ENCODE results near the gene FXYD7.
"Not testable (repeated sequence)": the region's sequence is repeated elsewhere in the genome, so short reads cannot be mapped to it uniquely, and the experiment has no call there.

Gene FXYD7

DNA sequence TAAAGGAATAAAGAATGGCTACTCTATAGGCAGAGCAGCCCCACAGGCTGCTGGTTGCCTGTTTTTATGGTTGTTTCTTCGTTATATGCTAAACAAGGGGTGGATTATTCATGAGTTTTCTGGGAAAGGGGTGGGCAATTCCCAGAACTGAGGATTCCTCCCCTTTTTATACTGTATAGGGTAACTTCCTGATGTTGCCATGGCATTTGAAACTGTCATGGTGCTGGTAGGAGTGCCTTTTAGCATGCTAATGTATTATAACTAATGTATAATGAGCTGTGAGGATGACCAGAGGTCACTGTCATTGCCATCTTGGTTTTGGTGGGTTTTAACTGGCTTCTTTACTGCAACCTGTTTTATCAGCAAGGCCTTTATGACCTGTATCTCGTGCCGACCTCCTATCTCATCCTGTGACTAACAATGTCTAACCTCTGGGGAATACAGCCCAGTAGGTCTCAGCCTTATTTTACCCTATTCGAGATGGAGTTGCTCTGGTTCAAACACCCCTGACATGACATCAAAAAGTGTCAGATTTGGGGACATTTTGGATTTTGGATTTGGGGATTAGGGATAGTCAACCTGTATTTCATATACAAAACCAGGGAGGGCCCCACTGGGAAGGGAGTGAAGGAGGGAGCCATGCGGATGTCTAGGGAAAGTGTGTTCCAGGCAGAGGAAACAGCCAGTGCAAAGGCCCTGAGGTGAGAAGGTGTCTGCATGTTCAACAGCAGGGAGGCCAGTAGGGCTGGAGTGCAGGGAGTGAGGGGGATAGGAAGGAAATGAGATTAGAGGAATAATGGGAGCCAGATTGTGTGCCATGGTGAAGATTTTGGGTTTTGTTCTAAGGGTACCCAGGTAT is 22.4 kb downstream of the FXYD7 start:
- no peak for DNase-seq (ENCODE audit: low spot score)

DNA sequence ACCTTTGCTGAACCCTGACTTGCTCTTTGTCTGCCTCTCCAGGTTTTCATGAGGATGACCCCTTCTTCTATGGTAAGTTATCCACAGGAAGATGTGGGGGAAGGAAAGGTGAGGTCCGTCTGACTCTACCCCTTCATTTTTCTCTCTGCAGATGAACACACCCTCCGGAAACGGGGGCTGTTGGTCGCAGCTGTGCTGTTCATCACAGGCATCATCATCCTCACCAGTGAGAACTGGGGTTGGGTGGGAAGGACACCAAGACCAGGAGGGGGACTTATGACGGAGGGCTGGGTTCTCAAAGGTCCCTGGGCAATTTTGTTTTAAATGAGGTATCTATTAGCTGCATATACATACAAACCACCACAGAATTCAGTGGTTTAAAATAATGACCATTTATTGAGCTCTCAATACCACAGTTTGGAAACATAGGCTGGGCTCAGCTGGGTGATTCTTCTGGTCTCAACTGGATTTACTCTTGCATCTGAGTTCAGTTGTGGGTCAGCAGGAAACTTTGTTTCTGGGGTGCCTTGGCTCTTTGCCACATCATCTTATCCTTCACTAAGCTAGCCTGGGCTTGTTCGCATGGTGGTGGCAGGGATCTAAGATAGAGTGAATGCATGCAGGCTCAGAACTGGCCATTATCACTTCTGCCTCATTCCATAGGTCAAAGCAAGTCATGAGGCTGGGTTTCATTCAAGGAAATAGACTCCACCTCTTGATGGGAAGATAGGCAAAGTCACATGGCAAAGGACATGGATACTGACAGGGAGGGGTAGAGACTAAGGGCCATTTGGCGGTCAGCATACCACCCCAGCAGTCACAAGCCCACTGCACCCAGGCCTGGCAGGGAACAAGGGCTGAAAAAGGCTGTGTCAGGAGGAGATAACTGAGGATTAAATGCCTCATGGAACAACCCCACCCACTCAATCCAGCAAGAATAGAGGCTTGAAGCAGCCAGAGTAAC is 23.3 kb downstream of the FXYD7 start:
- no peak for DNase-seq (ENCODE audit: low spot score)

DNA sequence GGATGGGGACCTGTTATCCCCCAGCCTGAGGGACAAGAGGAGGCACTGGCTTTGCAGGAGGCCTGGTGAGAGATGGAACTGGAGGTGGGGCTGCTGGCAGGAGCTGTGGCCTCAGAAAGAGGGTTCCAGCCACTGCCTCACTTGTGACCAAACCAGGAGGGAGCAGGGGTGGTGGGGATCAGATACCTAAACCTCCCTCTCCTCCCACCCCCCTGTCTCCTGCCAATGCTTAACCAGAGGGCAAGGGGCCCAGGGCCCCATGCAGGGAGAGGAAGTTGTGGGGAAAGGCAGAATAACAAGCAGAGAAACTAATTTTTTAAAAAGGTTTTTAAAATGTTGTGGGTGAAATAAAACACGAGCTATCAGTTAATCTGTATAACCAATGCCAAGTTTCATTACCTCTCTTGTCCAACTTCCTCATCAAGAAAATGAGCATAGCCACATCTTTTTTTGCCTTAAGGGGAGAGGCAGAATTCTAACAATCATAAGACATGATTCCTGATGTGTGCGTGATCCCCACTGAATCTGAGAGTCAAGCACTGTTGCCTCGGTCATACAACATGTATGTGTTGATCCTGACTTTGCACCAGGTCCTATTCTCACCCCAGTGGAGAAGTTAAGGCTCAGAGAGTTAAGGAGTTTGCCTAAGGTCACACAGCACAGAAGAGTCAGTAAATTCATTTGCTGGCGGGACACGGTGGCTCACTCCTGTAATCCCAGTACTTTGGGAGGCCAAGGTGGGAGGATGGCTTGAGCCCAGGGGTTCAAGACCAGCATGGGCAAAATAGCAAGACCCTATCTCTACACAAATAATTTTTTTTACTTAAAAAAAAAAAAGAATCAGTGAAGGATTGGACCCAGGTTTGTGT is 24.4 kb downstream of the FXYD7 start:
- DNase-seq (ENCODE audit: low spot score), result no peak

DNA sequence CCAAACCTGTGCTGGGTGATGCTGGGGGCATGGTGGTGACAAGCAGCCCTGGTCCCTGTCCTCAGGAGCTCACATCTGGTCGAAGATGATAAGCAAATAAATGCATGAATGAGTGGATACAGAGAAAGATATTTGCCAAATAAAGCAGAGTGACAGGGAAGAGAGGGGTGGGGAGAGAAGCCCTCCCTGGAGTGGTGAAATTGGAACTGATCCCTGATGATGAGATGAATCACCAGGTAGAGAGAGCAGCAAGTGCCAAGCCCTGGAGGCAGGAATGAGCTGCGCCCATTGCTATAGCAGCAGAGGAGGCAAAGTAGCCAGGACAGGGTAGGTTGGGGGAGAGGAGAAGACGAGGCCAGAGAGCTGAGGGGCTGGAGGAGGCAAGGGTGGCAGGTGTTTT is 25.1 kb downstream of the FXYD7 start:
- no peak for DNase-seq (ENCODE audit: low spot score)

DNA sequence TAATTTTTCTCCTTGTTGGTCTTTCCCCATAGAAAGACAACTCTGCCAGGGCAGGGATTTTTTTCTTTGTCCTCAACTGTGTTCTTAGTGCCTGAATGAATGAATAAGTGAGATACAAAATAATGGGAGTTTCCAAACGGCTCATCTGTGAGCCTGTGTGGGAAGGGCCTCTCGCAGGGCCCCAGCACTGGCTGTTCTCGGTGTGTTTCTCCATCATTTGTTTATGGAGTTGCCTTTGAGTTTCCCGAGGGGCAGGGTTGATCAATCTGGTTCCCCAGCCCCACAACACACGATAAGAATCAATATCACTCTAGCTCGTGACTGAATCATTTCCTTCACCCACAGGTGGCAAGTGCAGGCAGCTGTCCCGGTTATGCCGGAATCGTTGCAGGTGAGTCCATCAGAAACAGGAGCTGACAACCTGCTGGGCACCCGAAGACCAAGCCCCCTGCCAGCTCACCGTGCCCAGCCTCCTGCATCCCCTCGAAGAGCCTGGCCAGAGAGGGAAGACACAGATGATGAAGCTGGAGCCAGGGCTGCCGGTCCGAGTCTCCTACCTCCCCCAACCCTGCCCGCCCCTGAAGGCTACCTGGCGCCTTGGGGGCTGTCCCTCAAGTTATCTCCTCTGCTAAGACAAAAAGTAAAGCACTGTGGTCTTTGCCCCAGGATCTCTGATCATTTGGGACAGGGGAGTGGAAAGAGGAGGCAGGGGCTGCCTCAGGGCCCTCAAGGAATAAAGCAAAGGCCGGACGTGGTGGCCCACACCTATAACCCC is 26.4 kb downstream of the FXYD7 start:
- no peak for DNase-seq (ENCODE audit: low spot score)

DNA sequence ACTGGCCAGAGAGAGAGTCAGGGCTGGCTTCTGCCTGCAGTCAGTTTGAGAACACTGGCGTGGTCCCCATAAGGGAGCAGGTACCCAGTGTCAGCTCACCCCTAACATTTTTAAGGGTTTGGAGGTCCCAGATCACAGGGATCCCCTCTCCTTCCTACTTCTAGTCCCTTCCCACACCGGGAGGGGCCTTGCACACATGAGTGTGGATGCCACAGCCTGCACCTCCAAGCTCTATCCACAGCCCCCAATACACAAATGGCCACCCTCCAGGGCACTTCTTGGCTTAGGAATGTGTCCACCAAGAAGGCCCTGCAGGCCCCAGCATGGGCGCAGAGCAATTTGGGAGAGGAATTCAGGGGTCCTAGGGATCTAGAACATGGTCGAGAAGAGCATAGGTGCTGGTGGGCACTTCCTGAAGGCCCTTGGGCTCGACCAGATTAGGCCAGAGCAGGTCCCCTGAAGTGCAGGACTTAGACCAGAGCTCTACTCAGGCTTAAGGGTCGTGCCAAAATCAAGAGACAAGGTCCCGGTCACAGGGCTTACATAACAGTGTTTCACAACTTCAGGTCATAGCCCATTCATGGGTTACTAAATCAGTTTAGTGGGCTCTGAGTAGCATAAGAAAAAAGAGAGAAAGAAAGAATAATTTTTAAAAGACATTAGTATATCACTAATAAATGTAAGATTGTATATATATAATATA is 27.5 kb downstream of the FXYD7 start:
- no peak for DNase-seq (ENCODE audit: low spot score)

DNA sequence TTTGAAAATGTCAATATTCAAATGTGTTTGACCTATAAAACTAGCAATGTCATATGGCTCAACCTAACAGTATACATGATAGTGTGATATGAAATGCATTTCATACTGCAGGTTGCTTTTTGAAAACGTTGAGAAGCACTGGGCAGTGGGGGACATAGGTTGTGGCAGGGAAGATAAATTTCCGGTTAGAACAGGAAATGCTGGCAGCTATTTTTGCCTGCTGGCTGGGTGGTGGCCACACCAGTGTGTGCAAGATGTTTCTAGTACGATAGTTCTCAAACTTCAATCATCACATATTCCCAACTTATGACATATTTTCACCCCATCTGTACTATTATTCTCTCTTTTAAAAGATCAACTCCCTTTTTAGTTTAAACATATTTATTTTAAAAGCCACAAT is 28.7 kb downstream of the FXYD7 start:
- no peak for DNase-seq (ENCODE audit: low spot score)

DNA sequence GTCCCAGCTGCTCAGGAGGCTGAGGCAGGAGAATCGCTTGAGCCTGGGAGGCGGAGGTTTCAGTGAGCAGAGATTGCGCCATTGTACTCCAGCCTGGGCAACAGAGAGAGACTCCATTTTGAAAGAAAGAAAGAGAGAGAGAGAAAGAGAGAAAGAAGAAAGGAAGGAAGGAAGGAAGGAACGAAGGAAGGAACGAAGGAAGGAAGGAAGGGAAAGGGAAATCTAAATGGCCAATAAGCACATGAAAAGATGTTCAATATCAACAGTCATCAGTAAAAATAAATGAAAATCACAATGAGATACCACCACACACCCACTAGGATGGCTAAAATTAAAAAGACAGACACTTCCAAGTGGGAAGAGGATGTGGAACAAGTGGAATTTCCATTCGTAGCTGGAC is 31.2 kb downstream of the FXYD7 start:
- no peak for DNase-seq (ENCODE audit: low spot score)

DNA sequence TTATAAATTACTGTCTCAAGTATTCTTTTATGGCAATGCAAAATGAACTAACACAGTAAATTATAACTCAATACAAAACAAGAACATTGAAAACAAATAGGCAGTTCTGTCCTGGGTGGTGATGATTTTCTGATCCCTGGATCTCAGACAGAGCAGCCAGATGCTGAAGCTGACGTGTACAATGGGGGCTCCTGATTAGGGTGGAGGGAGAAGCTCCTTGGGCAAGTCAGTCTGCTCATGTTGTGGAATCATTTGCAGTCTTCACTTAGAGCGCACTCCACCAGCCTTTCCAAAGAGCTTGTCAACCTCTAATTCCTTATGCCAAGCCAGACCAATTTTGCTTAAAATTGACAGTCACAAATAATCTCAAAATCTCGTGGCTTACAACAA is 33.1 kb downstream of the FXYD7 start:
- DNase-seq (ENCODE audit: low spot score), result no peak

DNA sequence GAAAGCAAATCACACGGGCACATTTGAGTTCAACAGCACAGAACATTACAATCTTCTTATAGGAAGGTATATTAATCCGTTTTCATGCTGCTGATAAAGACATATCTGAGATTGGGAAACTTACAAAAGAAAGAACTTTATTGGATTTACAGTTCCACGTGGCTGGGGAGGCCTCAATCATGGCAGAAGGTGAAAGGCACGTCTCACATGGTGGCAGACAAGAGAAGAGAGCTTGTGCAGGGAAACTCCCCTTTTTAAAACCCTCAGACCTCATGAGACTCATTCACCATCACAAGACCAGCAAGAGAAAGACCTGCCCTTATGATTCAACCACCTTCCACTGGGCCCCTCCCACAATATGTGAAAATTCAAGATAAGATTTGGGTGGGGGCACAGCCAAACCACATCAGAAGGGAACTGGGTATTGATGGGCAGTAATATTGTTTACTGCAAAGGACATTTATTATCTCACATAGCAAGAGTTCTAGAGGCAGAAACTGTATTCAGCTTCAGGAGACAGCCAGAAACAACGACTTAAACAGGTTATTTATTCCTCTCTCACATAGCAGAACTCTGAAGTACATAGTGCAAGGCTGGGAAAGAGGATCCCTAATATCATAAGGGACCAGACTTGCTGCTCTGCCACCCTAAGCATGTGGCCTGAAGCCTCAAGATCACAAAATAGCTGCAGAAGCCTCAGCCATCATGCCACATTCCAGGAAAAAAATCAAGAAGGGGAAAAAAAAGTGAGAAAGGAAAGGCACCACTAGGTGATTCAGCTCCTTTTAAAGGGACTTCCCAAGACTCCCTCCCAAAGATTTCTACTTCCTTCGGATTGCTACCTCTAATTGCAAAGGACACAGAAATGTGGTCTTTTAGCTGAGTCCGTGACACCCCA is 34.6 kb downstream of the FXYD7 start:
- DNase-seq (ENCODE audit: low spot score), result no peak

DNA sequence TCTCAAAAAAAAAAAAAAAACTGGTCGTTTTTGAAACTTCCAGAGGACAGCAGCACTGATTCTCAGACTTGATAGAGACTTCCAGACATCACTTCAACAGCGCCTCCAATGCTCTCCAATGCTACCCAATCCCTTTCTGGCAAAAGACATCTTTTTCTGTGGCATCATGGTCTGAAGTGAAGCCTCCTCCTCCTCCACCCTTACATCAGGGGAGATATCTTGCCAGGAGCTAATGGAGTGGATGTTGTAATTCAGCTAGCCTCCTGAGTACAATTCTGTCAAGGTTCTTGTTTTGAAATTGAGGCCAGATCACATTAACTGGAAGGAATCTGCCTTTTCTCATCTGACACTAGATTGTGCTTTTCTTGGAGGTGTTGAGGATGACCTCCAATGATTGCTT is 35.6 kb downstream of the FXYD7 start:
- no peak for DNase-seq (ENCODE audit: low spot score)

DNA sequence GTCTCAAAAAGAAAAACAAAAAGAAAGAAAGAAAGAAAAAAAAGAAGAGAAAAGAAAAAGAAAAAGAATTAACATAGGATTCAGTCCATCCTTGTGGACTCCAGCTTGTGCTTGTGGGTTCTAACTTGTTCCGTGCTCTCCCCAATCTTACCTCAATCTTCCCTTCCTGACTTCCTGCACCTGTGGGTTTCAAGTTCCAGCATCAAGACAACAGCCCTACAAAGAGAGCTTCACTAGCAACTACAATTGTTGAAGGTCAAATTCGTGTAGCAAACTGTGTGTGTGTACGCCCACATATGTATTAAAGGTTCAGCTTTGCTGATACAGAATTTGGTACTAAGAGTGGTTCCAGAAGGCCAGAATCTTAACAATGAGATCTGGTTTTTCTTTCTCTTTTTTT is 36.8 kb downstream of the FXYD7 start:
- DNase-seq (ENCODE audit: low spot score), result no peak

DNA sequence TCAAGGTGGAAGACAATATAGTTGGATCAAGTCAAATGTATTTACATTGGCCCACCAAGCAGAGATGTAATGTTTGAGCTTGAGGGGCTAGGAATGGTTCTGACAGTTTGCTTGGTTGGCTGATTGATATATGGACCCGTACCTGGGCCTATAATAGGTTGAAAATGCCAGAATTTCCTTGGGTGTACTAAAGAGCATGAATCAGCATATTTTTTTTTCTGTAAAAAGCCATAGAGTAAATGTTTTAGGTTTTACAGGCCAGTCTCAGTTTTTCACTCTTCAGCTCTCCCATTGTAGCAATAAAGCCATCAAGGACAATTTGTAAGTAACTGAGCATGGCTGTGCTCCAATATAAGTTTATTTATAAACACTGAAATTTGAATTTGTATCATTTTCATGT is 38.3 kb downstream of the FXYD7 start:
- DNase-seq (ENCODE audit: low spot score), result no peak

DNA sequence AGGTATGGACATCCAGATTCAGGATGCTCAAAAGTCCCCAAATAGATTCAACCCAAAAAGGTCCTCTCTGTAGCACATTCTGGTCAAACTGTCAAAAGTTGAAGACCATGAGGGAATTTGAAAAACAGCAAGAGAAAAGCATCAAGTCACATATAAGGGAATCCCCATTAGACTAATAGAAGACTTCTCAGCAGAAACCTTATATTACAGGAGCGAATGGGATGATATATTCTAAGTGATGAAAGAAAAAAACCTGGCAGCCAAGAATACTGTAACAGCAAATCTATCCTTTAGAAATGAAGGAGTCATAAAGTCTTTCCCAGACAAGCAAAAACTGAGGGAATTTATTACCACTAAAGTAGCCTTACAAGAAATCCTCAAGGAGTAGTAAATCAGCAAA is 41.2 kb downstream of the FXYD7 start:
- DNase-seq (ENCODE audit: low spot score), result no peak

DNA sequence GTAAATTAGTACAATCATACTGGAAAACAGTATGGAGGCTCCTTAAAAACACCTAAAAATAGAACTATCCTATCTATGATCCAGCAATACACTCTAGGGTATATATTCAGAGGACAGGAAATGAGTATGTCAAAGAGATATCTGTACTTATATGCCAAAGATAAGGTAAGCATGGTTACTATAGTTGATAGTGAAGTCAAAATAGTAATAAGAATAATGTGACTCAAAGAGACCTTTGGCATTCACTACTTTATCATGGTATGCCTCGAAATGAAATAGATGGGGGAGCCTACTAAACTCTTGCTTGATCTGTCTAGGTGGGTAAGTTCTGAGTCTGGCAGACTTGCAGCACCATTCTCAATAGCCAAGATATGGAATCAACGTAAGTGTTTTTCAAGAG is 41.8 kb downstream of the FXYD7 start:
- no peak for DNase-seq (ENCODE audit: low spot score)

DNA sequence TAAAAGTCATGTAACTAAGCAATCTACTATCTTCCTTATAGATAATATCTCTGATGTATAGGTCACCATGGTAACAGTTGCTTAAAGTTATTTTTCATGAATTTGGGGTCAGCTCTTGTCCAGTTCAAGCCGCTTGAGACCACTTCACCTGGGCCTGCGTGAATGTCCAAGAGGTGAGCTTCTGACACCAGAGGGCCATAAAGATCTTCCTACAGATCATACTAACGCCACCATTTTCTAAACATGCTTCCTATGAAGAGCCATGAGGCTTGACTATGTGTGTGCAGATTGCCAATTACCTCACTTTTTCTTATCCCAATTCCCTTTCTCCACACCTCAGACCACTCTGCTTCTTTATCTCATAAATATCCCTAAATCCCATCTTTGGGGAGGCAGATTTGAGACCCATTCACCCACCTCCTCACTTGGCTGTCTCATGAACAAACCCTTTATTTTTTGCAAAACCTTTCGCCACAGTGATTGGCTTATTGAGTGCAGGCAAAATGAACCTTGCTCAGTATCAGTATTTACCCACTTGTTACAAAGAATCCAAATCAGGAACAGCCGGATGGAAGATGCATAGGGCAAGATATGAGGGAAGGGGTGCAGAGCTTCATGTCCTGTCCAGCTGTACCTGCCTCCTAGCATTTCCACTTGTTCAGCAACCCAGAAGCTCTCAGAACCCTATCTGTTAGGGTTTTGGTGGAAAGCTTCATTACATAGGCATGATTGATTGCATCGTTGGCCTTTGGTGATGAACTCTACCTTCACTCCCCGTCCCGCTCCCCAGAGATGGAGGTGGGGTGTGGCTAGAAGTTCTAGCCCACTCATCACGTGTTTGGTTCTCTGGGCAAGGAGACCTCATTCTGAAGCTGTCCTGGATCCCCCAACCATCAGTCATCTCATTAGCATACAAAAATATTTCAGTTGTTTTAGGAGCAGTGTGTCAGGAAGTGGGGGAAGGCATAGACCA is 51.2 kb downstream of the FXYD7 start:
- no peak for DNase-seq (ENCODE audit: low spot score)

DNA sequence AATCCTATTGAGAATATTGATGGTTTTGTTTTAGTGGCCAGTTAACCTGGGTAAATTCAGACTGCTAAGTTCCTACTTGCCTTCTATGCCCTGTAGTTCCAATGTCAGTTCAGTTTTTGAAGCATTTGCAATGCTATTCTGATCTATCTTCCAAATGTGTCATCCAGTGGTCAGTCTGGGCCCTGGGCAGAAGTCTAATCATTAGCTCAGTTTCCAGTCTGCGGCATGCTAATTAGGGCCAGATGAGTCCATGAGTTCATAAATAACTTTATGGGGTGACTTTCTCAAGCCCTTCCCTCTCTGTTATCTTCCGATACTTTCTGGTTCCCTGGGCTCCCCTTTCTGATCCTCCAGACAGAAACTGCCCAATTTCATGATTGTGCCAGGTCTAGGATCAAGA is 52.8 kb downstream of the FXYD7 start:
- no peak for DNase-seq (ENCODE audit: low spot score)

DNA sequence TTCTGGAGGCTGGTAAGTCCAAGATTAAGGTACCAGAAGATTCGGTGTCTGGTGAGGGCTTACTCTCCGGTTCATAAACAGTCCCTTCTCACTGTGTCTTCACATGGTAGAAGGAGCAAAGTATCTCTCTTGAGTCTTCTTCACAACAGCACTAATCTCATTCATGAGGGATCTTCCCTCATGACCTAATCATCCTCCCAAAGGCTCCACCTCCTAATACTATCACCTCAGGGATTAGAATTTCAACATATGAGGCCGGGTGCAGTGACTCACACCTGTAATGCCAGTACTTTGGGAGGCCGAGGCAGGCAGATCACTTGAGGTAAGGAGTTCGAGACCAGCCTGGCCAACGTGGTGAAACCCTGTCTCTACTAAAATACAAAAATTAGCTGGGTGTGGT is 53.8 kb downstream of the FXYD7 start:
- not testable (repeated sequence) for DNase-seq (ENCODE audit: low spot score)
